Measurements from ENCODE around the gene SBF2.
A peak's percentile ranks its signal among the peaks of the same experiment; 100 is the strongest.

The SBF2 gene

GRCh38 chr11:9769621-9770020 lies 524.4 kb downstream of the SBF2 start:
- H2BK5ac ChIP-seq (ENCODE audit: low read depth, low read length, poor library complexity, severe bottlenecking): no peak overlapping the region
- H3K27ac ChIP-seq (ENCODE audit: low read length, poor library complexity, severe bottlenecking): no peak overlapping the region
- peak overlapping the region in 1 of 2 experiments; percentile 11 for H3K18ac ChIP-seq (ENCODE audit: low read depth in 1 of 2, low read length in 2 of 2)
- H3K9me3 ChIP-seq (ENCODE audit: control insufficient read depth, low read length): no peaks in the 10 kb centered on the region
- no peak overlapping the region for H3K23ac ChIP-seq (ENCODE audit: low read length in 2 of 2)
- WGBS: 95% methylated on average over 4 of the region's 4 CpGs
- no peak overlapping the region for H2AFZ ChIP-seq (ENCODE audit: low read depth, low read length)
- H2BK15ac ChIP-seq (ENCODE audit: low read depth, poor library complexity, severe bottlenecking): no peak overlapping the region
- no peak overlapping the region for H3K9ac ChIP-seq (ENCODE audit: low read length)
- peak overlapping the region; percentile 59 for H2AK5ac ChIP-seq (ENCODE audit: low read length, severe bottlenecking)
- no peaks in the 10 kb centered on the region for H3K27me3 ChIP-seq (ENCODE audit: control insufficient read depth in 1 of 2, insufficient read depth in 1 of 2, low read length in 2 of 2)
- H3K4ac ChIP-seq (ENCODE audit: low read depth in 1 of 2, low read length in 2 of 2): peak overlapping the region in 1 of 2 experiments; percentile 7
- DNase-seq: no peak
- peaks cover 18% of the 10 kb centered on the region for H3K4me1 ChIP-seq (ENCODE audit: control insufficient read depth, insufficient read depth, low read depth, low read length)
- H3K14ac ChIP-seq (ENCODE audit: low read length in 2 of 2): no peak overlapping the region
- peak overlapping the region; percentile 65 to 72 for H2BK12ac ChIP-seq (ENCODE audit: low read length in 2 of 2)
- H3K36me3 ChIP-seq (ENCODE audit: control insufficient read depth in 1 of 2, insufficient read depth in 2 of 2, low read depth in 1 of 2, low read length in 2 of 2): peaks cover 0 to 8% of the 10 kb centered on the region in 2 experiments
- no peak overlapping the region for H4K91ac ChIP-seq (ENCODE audit: low read length)
- no peak overlapping the region for H3K4me3 ChIP-seq (ENCODE audit: insufficient read depth in 1 of 2, low read depth in 1 of 2, low read length in 2 of 2)
- H3K79me1 ChIP-seq (replicated peaks; ENCODE audit: low read length, poor library complexity, severe bottlenecking): peaks cover 9% of the 10 kb centered on the region
- no peak overlapping the region for H3K4me2 ChIP-seq (ENCODE audit: low read length, poor library complexity, severe bottlenecking)
- no peak overlapping the region for H2BK120ac ChIP-seq (ENCODE audit: low read depth, low read length)
- no peak overlapping the region for H4K8ac ChIP-seq (ENCODE audit: low read length)

- peak overlapping the region in 1 of 2 experiments; percentile 15 for H3K4me3 ChIP-seq (ENCODE audit: insufficient read depth in 1 of 2, low read depth in 1 of 2, low read length in 2 of 2)
- H3K27me3 ChIP-seq (ENCODE audit: control insufficient read depth in 1 of 2, insufficient read depth in 1 of 2, low read length in 2 of 2): no peaks in the 10 kb centered on the region
- H3K23ac ChIP-seq (ENCODE audit: low read length in 2 of 2): no peak overlapping the region
- peaks cover 14% of the 10 kb centered on the region for H3K79me1 ChIP-seq (replicated peaks; ENCODE audit: low read length, poor library complexity, severe bottlenecking)
- H3K27ac ChIP-seq (ENCODE audit: low read length, poor library complexity, severe bottlenecking): peak overlapping the region; percentile 95
- H2BK5ac ChIP-seq (ENCODE audit: low read depth, low read length, poor library complexity, severe bottlenecking): peak overlapping the region; percentile 98
- peak overlapping the region; percentile 98 for H2AK5ac ChIP-seq (ENCODE audit: low read length, severe bottlenecking)
- peak; percentile 91 for DNase-seq
- H3K4me1 ChIP-seq (ENCODE audit: control insufficient read depth, insufficient read depth, low read depth, low read length): peaks cover 26% of the 10 kb centered on the region
- no peaks in the 10 kb centered on the region for H3K9me3 ChIP-seq (ENCODE audit: control insufficient read depth, low read length)
- peak overlapping the region; percentile 100 for H2BK12ac ChIP-seq (ENCODE audit: low read length in 2 of 2)
- H2BK15ac ChIP-seq (ENCODE audit: low read depth, poor library complexity, severe bottlenecking): peak overlapping the region; percentile 90
- no peak overlapping the region for H2AFZ ChIP-seq (ENCODE audit: low read depth, low read length)
- peak overlapping the region; percentile 53 for H3K9ac ChIP-seq (ENCODE audit: low read length)
- 4% methylated on average over 5 of the region's 5 CpGs for WGBS
- H3K36me3 ChIP-seq (ENCODE audit: control insufficient read depth in 1 of 2, insufficient read depth in 2 of 2, low read depth in 1 of 2, low read length in 2 of 2): peaks cover 0 to 9% of the 10 kb centered on the region in 2 experiments
- no peak overlapping the region for H3K4me2 ChIP-seq (ENCODE audit: low read length, poor library complexity, severe bottlenecking)
- H2BK120ac ChIP-seq (ENCODE audit: low read depth, low read length): peak overlapping the region; percentile 96
- H3K4ac ChIP-seq (ENCODE audit: low read depth in 1 of 2, low read length in 2 of 2): peak overlapping the region; percentile 93 to 98
- peak overlapping the region in 1 of 2 experiments; percentile 23 for H3K14ac ChIP-seq (ENCODE audit: low read length in 2 of 2)
- H3K18ac ChIP-seq (ENCODE audit: low read depth in 1 of 2, low read length in 2 of 2): peak overlapping the region; percentile 98
- H4K91ac ChIP-seq (ENCODE audit: low read length): peak overlapping the region; percentile 100
- peak overlapping the region; percentile 95 for H4K8ac ChIP-seq (ENCODE audit: low read length)
Observed at GRCh38 chr11:9765320-9766101, 528.5 kb downstream of the SBF2 start.

DNA sequence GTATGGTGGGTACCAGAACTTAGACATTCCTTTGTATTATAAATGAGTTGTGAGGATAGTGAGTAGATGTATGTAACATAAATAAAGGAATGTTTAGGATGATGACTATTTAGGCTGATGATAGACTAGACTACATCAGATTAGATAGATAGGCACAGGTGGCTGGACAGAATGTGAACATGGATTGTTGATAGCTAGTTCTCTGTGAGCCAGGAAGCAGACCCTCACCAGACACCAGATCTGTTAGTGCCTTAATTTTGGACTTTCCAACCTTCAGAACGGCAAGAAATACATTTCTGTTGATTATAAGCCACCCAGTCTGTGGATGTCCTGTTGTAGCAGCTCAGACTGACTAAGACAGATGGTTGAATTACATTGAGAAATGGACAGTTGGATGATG lies 530.7 kb downstream of the SBF2 start:
- Histone ChIP-seq H4K8ac (ENCODE audit: low read length) (no peak overlapping the region), H3K27me3 (ENCODE audit: control insufficient read depth in 1 of 2, insufficient read depth in 1 of 2, low read length in 2 of 2) (no peaks in the 10 kb centered on the region), H4K91ac (ENCODE audit: low read length) (no peak overlapping the region), H3K4ac (ENCODE audit: low read depth in 1 of 2, low read length in 2 of 2) (peak overlapping the region; percentile 40 to 97), H3K27ac (ENCODE audit: low read length, poor library complexity, severe bottlenecking) (no peak overlapping the region), H3K4me2 (ENCODE audit: low read length, poor library complexity, severe bottlenecking) (no peak overlapping the region), H2AK5ac (ENCODE audit: low read length, severe bottlenecking) (peak overlapping the region; percentile 98), H3K36me3 (ENCODE audit: control insufficient read depth in 1 of 2, insufficient read depth in 2 of 2, low read depth in 1 of 2, low read length in 2 of 2) (peaks cover 0 to 2% of the 10 kb centered on the region in 2 experiments), H3K9ac (ENCODE audit: low read length) (no peak overlapping the region), H3K23ac (ENCODE audit: low read length in 2 of 2) (no peak overlapping the region), H2BK15ac (ENCODE audit: low read depth, poor library complexity, severe bottlenecking) (no peak overlapping the region), H3K14ac (ENCODE audit: low read length in 2 of 2) (no peak overlapping the region), H2BK5ac (ENCODE audit: low read depth, low read length, poor library complexity, severe bottlenecking) (no peak overlapping the region), H3K79me1 (replicated peaks; ENCODE audit: low read length, poor library complexity, severe bottlenecking) (peaks cover 10% of the 10 kb centered on the region), H3K4me3 (ENCODE audit: insufficient read depth in 1 of 2, low read depth in 1 of 2, low read length in 2 of 2) (no peak overlapping the region), H3K9me3 (ENCODE audit: control insufficient read depth, low read length) (no peaks in the 10 kb centered on the region), H3K18ac (ENCODE audit: low read depth in 1 of 2, low read length in 2 of 2) (peak overlapping the region; percentile 86 to 98), H2AFZ (ENCODE audit: low read depth, low read length) (no peak overlapping the region), H2BK12ac (ENCODE audit: low read length in 2 of 2) (peak overlapping the region; percentile 88 to 94), H2BK120ac (ENCODE audit: low read depth, low read length) (no peak overlapping the region), H3K4me1 (ENCODE audit: control insufficient read depth, insufficient read depth, low read depth, low read length) (peaks cover 45% of the 10 kb centered on the region)
- WGBS: 85% methylated on average over 1 of the region's 1 CpG
- DNase-seq: no peak

- Histone ChIP-seq H3K18ac (ENCODE audit: low read depth in 1 of 2, low read length in 2 of 2) (peak overlapping the region; percentile 66 to 96), H2AK5ac (ENCODE audit: low read length, severe bottlenecking) (peak overlapping the region; percentile 90), H3K27ac (ENCODE audit: low read length, poor library complexity, severe bottlenecking) (no peak overlapping the region), H2BK12ac (ENCODE audit: low read length in 2 of 2) (peak overlapping the region; percentile 81 to 100), H3K4ac (ENCODE audit: low read depth in 1 of 2, low read length in 2 of 2) (peak overlapping the region; percentile 16 to 35), H3K14ac (ENCODE audit: low read length in 2 of 2) (peak overlapping the region in 1 of 2 experiments; percentile 93), H3K36me3 (ENCODE audit: control insufficient read depth in 1 of 2, insufficient read depth in 2 of 2, low read depth in 1 of 2, low read length in 2 of 2) (peaks cover 0 to 2% of the 10 kb centered on the region in 2 experiments), H2AFZ (ENCODE audit: low read depth, low read length) (no peak overlapping the region), H2BK5ac (ENCODE audit: low read depth, low read length, poor library complexity, severe bottlenecking) (no peak overlapping the region), H3K4me1 (ENCODE audit: control insufficient read depth, insufficient read depth, low read depth, low read length) (peaks cover 49% of the 10 kb centered on the region), H3K9me3 (ENCODE audit: control insufficient read depth, low read length) (no peaks in the 10 kb centered on the region), H2BK15ac (ENCODE audit: low read depth, poor library complexity, severe bottlenecking) (peak overlapping the region; percentile 50), H4K91ac (ENCODE audit: low read length) (peak overlapping the region; percentile 87), H3K23ac (ENCODE audit: low read length in 2 of 2) (no peak overlapping the region), H4K8ac (ENCODE audit: low read length) (peak overlapping the region; percentile 69), H3K4me3 (ENCODE audit: insufficient read depth in 1 of 2, low read depth in 1 of 2, low read length in 2 of 2) (no peak overlapping the region), H3K27me3 (ENCODE audit: control insufficient read depth in 1 of 2, insufficient read depth in 1 of 2, low read length in 2 of 2) (no peaks in the 10 kb centered on the region), H3K9ac (ENCODE audit: low read length) (no peak overlapping the region), H2BK120ac (ENCODE audit: low read depth, low read length) (peak overlapping the region; percentile 37), H3K4me2 (ENCODE audit: low read length, poor library complexity, severe bottlenecking) (no peak overlapping the region), H3K79me1 (replicated peaks; ENCODE audit: low read length, poor library complexity, severe bottlenecking) (peaks cover 10% of the 10 kb centered on the region)
- no peak for DNase-seq
- 98% methylated on average over 3 of the region's 4 CpGs for WGBS
Observed at GRCh38 chr11:9762531-9762930, 531.5 kb downstream of the SBF2 start.

All from mesenchymal stem cell (in vitro differentiated cells and primary cell).